Smooth muscle cell (in vitro differentiated cells): ENCODE results near the gene SULT1C2. TPM values are rescaled to one million over a fixed set of nuclear protein-coding genes. Genes with fewer than 3 reads are reported as not detected.
"Not testable (repeated sequence)": the region's sequence is repeated elsewhere in the genome, so short reads cannot be mapped to it uniquely, and the experiment has no call there.

ENCODE experiments used
- DNase-seq: peaks from one replicate; lab custom pipeline; 2025; ENCODE audit not compliant: unreplicated experiment; lab: John Stamatoyannopoulos, UW
- H2AFZ ChIP-seq: fragments of 200-600 bp; sonication (generic); 2 replicates; pipeline ENCODE4 v1.6.0; 2016; ENCODE audit warnings: antibody characterized with exemption, low read depth, mild to moderate bottlenecking
- H3F3A ChIP-seq: fragments of 200-600 bp; sonication (generic); 2 replicates; pipeline ENCODE4 v1.6.0; 2017; ENCODE audit warnings: antibody characterized with exemption, low read depth
- H3K27ac ChIP-seq: fragments of 200-600 bp; sonication (generic); 2 replicates; pipeline ENCODE4 v1.5.1; 2016; ENCODE audit warnings: low read depth, mild to moderate bottlenecking
- H3K27me3 ChIP-seq: fragments of 200-600 bp; sonication (generic); 2 replicates; pipeline ENCODE4 v1.6.1; 2016; ENCODE audit warnings: low read depth, mild to moderate bottlenecking
- H3K36me3 ChIP-seq: fragments of 200-600 bp; sonication (generic); 2 replicates; pipeline ENCODE4 v1.5.1; 2016; ENCODE audit warnings: low read depth
- H3K4me1 ChIP-seq: fragments of 200-600 bp; sonication (generic); 2 replicates; pipeline ENCODE4 v1.5.1; 2016; ENCODE audit warnings: low read depth
- H3K4me2 ChIP-seq: fragments of 200-600 bp; sonication (generic); 2 replicates; pipeline ENCODE4 v1.6.0; 2016; ENCODE audit warnings: mild to moderate bottlenecking
- H3K4me3 ChIP-seq: fragments of 200-600 bp; sonication (generic); 2 replicates; pipeline ENCODE4 v1.5.1; 2016; ENCODE audit warnings: mild to moderate bottlenecking
- H3K79me2 ChIP-seq: fragments of 200-600 bp; sonication (generic); 2 replicates; pipeline ENCODE4 v1.6.0; 2016; ENCODE audit warnings: low read depth, mild to moderate bottlenecking
- H3K9ac ChIP-seq: fragments of 200-600 bp; sonication (generic); 2 replicates; pipeline ENCODE4 v1.6.0; 2016; ENCODE audit warnings: low read depth
- H3K9me3 ChIP-seq: fragments of 200-600 bp; sonication (generic); replicated peaks from 2 replicates; pipeline ENCODE4 v1.5.1; 2016; ENCODE audit warnings: low read depth
- H4K20me1 ChIP-seq: fragments of 200-600 bp; sonication (generic); 2 replicates; pipeline ENCODE4 v1.6.0; 2016; ENCODE audit warnings: low read depth
- WGBS: methylation state at CpG from one replicate; pipeline ENCODE4 v1.1.7; 2016; ENCODE audit warnings: low lambda C conversion rate; 5-methylcytosine and 5-hydroxymethylcytosine counted together
- polyA plus RNA-seq: library from polyadenylated mRNA; unstranded; fragments of >200 nt; fragmentation: Nextera tagmentation; extraction: Ambion mirVana; gene quantifications from 2 replicates; pipeline ENCODE4 v1.2.1, GENCODE V29; 2016
- total RNA-seq: library from RNA; depleted of rRNA; stranded (reverse); fragments of >200 nt; gene quantifications from 2 replicates; pipeline ENCODE4 v1.2.3, GENCODE V29; 2014
- TF ChIP-seq, protein P1 (sequence below): fragments of 200-600 bp; sonication (generic); IDR thresholded peaks from 2 replicates; pipeline ENCODE4 v1.5.1; 2017; ENCODE audit warnings: borderline replicate concordance, mild to moderate bottlenecking, antibody characterized with exemption; ENCODE audit not compliant: insufficient read depth, poor library complexity, severe bottlenecking

SULT1C2 gene
- total and polyA plus RNA-seq, 2 experiments from 2014 or later: not detected

DNA sequence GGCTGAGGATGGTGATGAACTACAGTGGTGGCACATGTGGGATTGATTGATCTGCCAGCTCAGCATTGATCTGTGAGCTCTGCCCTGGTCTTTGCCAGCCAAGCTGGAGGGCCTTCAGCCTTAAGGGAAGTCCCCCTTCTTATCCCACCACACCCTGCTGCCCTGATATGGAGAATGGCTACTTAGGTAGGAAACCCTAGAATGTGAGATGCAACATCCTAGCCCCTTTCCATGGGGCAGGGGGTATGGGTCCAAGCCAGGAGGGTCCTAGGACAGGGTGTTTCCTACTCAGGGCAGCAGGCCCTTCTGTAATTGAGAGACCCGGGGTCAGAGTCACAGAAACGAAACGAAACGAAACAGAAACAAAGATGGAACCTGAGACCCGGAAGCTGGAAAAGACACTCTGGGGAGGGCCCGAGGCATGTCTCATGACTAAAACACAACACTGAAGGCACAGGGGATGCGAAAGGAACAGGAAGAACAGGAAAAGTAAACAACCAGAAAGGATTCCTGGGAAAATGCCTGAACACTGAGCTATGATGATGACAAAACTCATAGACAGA is 16.9 kb upstream of the SULT1C2 start:
- no peaks in the 10 kb centered on the region for H3F3A ChIP-seq
- H3K27me3 ChIP-seq: no peaks in the 10 kb centered on the region
- H3K9ac ChIP-seq: no peak overlapping the region
- H3K27ac ChIP-seq: no peak overlapping the region
- TF ChIP-seq, protein P1, sequence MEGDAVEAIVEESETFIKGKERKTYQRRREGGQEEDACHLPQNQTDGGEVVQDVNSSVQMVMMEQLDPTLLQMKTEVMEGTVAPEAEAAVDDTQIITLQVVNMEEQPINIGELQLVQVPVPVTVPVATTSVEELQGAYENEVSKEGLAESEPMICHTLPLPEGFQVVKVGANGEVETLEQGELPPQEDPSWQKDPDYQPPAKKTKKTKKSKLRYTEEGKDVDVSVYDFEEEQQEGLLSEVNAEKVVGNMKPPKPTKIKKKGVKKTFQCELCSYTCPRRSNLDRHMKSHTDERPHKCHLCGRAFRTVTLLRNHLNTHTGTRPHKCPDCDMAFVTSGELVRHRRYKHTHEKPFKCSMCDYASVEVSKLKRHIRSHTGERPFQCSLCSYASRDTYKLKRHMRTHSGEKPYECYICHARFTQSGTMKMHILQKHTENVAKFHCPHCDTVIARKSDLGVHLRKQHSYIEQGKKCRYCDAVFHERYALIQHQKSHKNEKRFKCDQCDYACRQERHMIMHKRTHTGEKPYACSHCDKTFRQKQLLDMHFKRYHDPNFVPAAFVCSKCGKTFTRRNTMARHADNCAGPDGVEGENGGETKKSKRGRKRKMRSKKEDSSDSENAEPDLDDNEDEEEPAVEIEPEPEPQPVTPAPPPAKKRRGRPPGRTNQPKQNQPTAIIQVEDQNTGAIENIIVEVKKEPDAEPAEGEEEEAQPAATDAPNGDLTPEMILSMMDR: no peak
- DNase-seq: no peak
- no peaks in the 10 kb centered on the region for H3K79me2 ChIP-seq
- no peaks in the 10 kb centered on the region for H3K36me3 ChIP-seq
- H2AFZ ChIP-seq: no peak overlapping the region
- no peak overlapping the region for H3K4me2 ChIP-seq
- no peak overlapping the region for H3K4me3 ChIP-seq
- WGBS: 84% methylated on average over 7 of the region's 7 CpGs
- no peaks in the 10 kb centered on the region for H4K20me1 ChIP-seq
- H3K9me3 ChIP-seq: no peaks in the 10 kb centered on the region
- H3K4me1 ChIP-seq: no peaks in the 10 kb centered on the region

DNA sequence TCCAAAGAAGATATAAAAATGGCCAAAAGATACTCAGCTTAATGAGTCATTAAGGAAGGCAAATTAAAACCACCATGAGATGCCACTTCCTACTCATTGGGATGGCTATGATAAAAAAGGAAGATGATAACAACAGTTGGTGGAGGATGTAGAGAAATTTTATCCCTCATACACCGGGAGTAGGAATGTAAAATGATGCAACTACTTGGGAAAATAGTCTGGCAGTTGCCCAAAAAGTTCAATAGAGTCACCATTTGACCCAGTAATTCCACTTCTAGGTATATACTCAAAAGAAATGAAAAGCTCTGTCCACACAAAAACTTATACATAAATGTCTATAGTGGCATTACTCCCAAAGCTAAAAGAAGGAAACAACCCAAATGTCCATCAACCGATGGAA is 10.1 kb upstream of the SULT1C2 start:
- H3K4me2 ChIP-seq: no peak overlapping the region
- WGBS: 74% methylated on average over 2 of the region's 2 CpGs

DNA sequence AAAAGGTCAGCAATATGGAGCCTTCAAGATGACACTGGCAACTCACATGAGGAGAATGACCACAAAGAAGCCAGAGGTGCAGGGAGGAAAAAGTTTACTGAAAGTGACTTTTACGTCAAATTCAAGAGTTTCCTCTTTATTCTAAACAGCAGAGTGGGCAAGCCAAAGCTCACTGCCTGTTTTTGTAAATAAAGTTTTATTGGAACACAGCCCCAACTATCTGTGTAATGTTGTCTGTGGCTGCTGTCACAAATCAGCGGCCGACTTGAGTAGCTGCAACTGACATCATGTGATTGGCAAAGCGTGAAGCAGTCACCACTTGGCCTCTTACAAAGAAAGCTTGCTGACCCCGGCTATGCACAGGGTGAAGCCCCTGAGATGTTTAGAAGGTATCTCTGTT is 9.2 kb upstream of the SULT1C2 start:
- Histone ChIP-seq H3K27me3 (no peaks in the 10 kb centered on the region), H2AFZ (no peak overlapping the region), H3K36me3 (no peaks in the 10 kb centered on the region), H3F3A (no peaks in the 10 kb centered on the region), H3K4me2 (no peak overlapping the region), H3K79me2 (no peaks in the 10 kb centered on the region), H3K4me3 (no peak overlapping the region), H3K27ac (no peak overlapping the region), H3K4me1 (no peaks in the 10 kb centered on the region), H3K9me3 (no peaks in the 10 kb centered on the region), H3K9ac (no peak overlapping the region), H4K20me1 (no peaks in the 10 kb centered on the region)
- 88% methylated on average over 5 of the region's 5 CpGs for WGBS
- TF ChIP-seq, protein P1: no peak
- no peak for DNase-seq

More for the DNA sequence above, 10.1 kb upstream of the SULT1C2 start:
- Histone ChIP-seq H4K20me1 (no peaks in the 10 kb centered on the region), H3K4me1 (no peaks in the 10 kb centered on the region), H3K9ac (no peak overlapping the region), H3K36me3 (no peaks in the 10 kb centered on the region), H3K27me3 (no peaks in the 10 kb centered on the region), H2AFZ (no peak overlapping the region), H3K79me2 (no peaks in the 10 kb centered on the region), H3K4me3 (no peak overlapping the region), H3K27ac (no peak overlapping the region), H3F3A (no peaks in the 10 kb centered on the region), H3K9me3 (no peaks in the 10 kb centered on the region)
- TF ChIP-seq, protein P1: no peak
- DNase-seq: no peak

DNA sequence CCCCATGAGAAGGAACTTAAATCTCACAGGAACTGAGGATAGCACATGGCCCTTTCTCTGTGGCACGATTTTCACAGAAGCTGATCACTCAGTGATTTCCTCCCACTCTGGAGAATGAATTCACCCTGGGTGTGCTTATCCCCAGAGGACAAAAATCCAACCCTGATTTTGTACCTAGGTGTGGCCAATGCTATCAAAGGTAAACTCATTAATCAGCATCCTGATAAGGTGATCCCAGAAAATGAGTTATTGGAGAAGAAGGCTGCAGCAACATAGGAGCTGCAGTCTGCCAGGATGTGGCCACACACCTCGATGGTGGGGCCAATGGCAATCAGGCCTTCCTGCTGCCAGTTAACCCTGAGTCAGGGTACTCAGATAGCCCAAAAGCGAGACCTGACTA is 8.2 kb upstream of the SULT1C2 start:
- DNase-seq: no peak
- Histone ChIP-seq H3K9me3 (no peaks in the 10 kb centered on the region), H3K9ac (no peak overlapping the region), H3K4me1 (no peaks in the 10 kb centered on the region), H4K20me1 (no peaks in the 10 kb centered on the region), H3K4me3 (no peak overlapping the region), H3K27me3 (no peaks in the 10 kb centered on the region), H2AFZ (no peak overlapping the region), H3K36me3 (no peaks in the 10 kb centered on the region), H3F3A (no peaks in the 10 kb centered on the region), H3K79me2 (no peaks in the 10 kb centered on the region), H3K27ac (no peak overlapping the region), H3K4me2 (no peak overlapping the region)
- TF ChIP-seq, protein P1: no peak
- WGBS: 83% methylated on average over 3 of the region's 3 CpGs

DNA sequence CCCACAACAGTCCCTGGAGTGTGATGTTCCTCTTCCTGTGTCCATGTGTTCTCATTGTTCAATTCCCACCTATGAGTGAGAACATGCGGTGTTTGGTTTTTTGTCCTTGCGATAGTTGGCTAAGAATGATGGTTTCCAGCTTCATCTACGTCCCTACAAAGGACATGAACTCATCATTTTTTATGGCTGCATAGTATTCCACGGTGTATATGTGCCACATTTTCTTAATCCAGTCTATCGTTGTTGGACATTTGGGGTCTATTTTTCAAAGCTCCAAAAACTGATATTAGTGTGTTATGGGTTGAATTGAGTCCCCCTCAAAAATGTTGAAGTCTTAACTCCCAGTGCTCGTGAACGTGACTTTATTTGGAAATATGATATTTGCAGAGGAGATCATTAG is 4.1 kb upstream of the SULT1C2 start:
- H3K9me3 ChIP-seq, H3K4me2 ChIP-seq, H4K20me1 ChIP-seq, H3K79me2 ChIP-seq, H2AFZ ChIP-seq, H3K4me1 ChIP-seq, DNase-seq, H3K27me3 ChIP-seq, H3K36me3 ChIP-seq, H3K27ac ChIP-seq, H3F3A ChIP-seq, H3K4me3 ChIP-seq, H3K9ac ChIP-seq: not testable (repeated sequence)
- 95% methylated on average over 7 of the region's 7 CpGs for WGBS
